Endodermal cell (in vitro differentiated cells): ENCODE results near the gene PARP15. TPM values are rescaled to one million over a fixed set of nuclear protein-coding genes. Genes with fewer than 3 reads are reported as not detected.

Experiments
- DNase-seq: peaks from one replicate; pipeline ENCODE4 v3.0.0-alpha.2; 2017
- H3K27ac ChIP-seq: 2 replicates; pipeline ENCODE4 v1.5.1; 2013; ENCODE audit warnings: mild to moderate bottlenecking, low read depth, low read length, moderate library complexity
- H3K27me3 ChIP-seq: 2 replicates; pipeline ENCODE4 v1.6.1; 2013; ENCODE audit warnings: mild to moderate bottlenecking, low read length, moderate library complexity; ENCODE audit not compliant: insufficient read depth, control insufficient read depth, poor library complexity, severe bottlenecking
- H3K36me3 ChIP-seq: 2 replicates; pipeline ENCODE4 v1.7.0; 2013; ENCODE audit warnings: mild to moderate bottlenecking, low read length, moderate library complexity; ENCODE audit not compliant: control insufficient read depth, insufficient read depth
- H3K4me1 ChIP-seq: one replicate; pipeline ENCODE4 v1.7.0; 2013; ENCODE audit warnings: low read length; ENCODE audit not compliant: control insufficient read depth, insufficient read depth
- H3K4me3 ChIP-seq: 2 replicates; pipeline ENCODE4 v1.5.1; 2013; ENCODE audit warnings: mild to moderate bottlenecking, low read length, moderate library complexity
- H3K9ac ChIP-seq: 2 replicates; pipeline ENCODE4 v1.6.1; 2013; ENCODE audit warnings: mild to moderate bottlenecking, low read length, moderate library complexity; ENCODE audit not compliant: poor library complexity, severe bottlenecking; ENCODE audit errors: extremely low read depth
- H3K9me3 ChIP-seq: 2 replicates; pipeline ENCODE4 v1.6.1; 2013; ENCODE audit warnings: mild to moderate bottlenecking, low read length, moderate library complexity; ENCODE audit not compliant: control insufficient read depth
- H3K27ac Mint-ChIP-seq: 2 replicates; pipeline ENCODE4 v1.8.0; 2020; ENCODE audit warnings: mixed read lengths
- H3K27me3 Mint-ChIP-seq: 2 replicates; pipeline ENCODE4 v1.8.0; 2021; ENCODE audit warnings: mild to moderate bottlenecking, mixed read lengths; ENCODE audit not compliant: insufficient read depth
- H3K36me3 Mint-ChIP-seq: 2 replicates; pipeline ENCODE4 v1.8.0; 2020; ENCODE audit warnings: low read depth, mixed read lengths
- H3K4me1 Mint-ChIP-seq: 2 replicates; pipeline ENCODE4 v1.8.0; 2020; ENCODE audit warnings: mixed read lengths
- H3K4me3 Mint-ChIP-seq: 2 replicates; pipeline ENCODE4 v1.8.0; 2020; ENCODE audit warnings: mild to moderate bottlenecking, moderate library complexity, mixed read lengths
- H3K9me3 Mint-ChIP-seq: 2 replicates; pipeline ENCODE4 v1.8.0; 2020; ENCODE audit warnings: mild to moderate bottlenecking, mixed read lengths
- WGBS, 2 experiments: methylation state at CpG; one replicate each; pipeline versions ENCODE4 v1.1.5 to v1.1.7; 2013; ENCODE audit warnings: missing lambda C conversion rate in 2 of 2, mixed read lengths in 1 of 2; ENCODE audit not compliant: insufficient coverage in 1 of 2, insufficient read length in 1 of 2; 5-methylcytosine and 5-hydroxymethylcytosine counted together
- total RNA-seq, 2 donors: library from RNA; stranded (reverse); fragmentation: NEBNext Ultra II Directional in 1 of 2; extraction: Animal tissue kit (Norgen Biotek cat#: 25700) in 1 of 2; gene quantifications; 2 replicates in 1 of 2; 3 replicates in 1 of 2; pipeline ENCODE4 v1.2.1, GENCODE V29; 2021
- TF ChIP-seq, protein P1 (sequence below): fragments of 200-600 bp; sonication (generic); conservative IDR thresholded peaks from 2 replicates; pipeline ENCODE4 v1.5.0; 2021; ENCODE audit warnings: antibody characterized with exemption, mild to moderate bottlenecking

The PARP15 gene
- total RNA-seq, 2 donors from 2014 or later = 0.18 to 0.44 TPM

DNA sequence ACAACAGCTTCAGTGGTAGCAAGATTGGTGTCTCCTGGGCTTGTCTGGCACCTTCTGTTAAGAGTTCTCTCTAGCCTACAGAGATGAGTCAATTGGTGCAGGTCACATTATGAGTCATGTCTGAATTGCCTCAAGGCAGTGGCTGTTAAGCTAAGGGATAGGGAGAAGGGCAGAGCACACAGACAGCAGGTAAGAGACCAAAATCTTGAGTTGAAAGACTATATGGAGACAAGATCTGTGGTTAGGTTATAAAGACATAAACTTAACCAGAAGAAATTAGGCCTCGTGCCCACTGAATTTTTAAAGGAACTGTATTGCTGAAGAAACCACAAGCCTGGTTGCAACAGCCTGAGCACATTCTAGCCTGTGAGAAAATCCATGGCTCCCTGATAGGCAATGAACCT lies 43.5 kb upstream of the PARP15 start:
- H3K4me1 Mint-ChIP-seq = peaks cover 21% of the 10 kb centered on the region
- H3K27ac Mint-ChIP-seq = no peak overlapping the region

DNA sequence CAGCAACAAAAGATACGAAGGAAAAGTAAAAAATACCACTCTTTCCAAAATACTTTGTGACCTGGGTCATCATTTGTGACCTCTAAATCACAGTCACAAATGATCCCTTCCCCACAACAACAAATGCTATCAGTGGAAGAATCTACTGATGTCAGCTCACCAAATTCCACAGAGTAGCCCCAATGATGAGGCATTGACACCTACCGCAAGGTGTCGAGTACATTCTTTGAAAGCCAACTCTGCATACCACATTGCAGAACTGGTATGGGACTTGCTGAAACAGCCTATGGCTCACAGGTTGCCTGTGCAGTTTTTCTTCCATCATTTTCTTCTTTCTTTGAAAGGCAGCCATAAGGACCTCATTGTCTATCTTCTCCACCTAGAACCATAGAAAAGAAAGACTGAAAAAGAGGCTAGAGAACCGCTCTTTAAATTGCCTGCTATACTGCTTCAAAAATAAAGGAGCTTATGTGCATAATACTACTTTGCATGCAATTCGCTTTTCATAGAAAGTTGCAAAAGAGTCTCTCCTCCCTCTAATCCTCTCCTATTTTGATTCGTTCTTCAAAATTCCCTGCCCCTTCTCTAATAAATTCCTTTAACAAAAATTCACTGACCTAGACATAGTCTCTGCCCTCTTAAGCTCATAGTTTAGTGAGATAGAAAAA lies 41.4 kb upstream of the PARP15 start:
- Histone ChIP-seq H3K9me3 (no peaks in the 10 kb centered on the region), H3K9ac (no peak overlapping the region), H3K4me1 (peaks cover 8% of the 10 kb centered on the region), H3K27me3 (no peaks in the 10 kb centered on the region), H3K4me3 (no peak overlapping the region), H3K36me3 (no peaks in the 10 kb centered on the region), H3K27ac (no peak overlapping the region)
- Mint-ChIP-seq H3K4me3 (no peak overlapping the region), H3K4me1 (peaks cover 21% of the 10 kb centered on the region), H3K27ac (peak overlapping the region; percentile 20), H3K9me3 (no peaks in the 10 kb centered on the region), H3K27me3 (no peaks in the 10 kb centered on the region), H3K36me3 (no peaks in the 10 kb centered on the region)
- WGBS, 2 experiments = 67 to 70% methylated on average over 6 of the region's 6 CpGs
- peak; percentile 79 for DNase-seq
- TF ChIP-seq, protein P1, sequence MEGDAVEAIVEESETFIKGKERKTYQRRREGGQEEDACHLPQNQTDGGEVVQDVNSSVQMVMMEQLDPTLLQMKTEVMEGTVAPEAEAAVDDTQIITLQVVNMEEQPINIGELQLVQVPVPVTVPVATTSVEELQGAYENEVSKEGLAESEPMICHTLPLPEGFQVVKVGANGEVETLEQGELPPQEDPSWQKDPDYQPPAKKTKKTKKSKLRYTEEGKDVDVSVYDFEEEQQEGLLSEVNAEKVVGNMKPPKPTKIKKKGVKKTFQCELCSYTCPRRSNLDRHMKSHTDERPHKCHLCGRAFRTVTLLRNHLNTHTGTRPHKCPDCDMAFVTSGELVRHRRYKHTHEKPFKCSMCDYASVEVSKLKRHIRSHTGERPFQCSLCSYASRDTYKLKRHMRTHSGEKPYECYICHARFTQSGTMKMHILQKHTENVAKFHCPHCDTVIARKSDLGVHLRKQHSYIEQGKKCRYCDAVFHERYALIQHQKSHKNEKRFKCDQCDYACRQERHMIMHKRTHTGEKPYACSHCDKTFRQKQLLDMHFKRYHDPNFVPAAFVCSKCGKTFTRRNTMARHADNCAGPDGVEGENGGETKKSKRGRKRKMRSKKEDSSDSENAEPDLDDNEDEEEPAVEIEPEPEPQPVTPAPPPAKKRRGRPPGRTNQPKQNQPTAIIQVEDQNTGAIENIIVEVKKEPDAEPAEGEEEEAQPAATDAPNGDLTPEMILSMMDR = no peak

More for the DNA sequence above, 43.5 kb upstream of the PARP15 start:
- no peaks in the 10 kb centered on the region for H3K9me3 ChIP-seq
- TF ChIP-seq, protein P1 = no peak
- H3K4me1 ChIP-seq = peaks cover 8% of the 10 kb centered on the region
- no peaks in the 10 kb centered on the region for H3K9me3 Mint-ChIP-seq
- H3K27me3 Mint-ChIP-seq = no peaks in the 10 kb centered on the region
- 86 to 88% methylated on average over 1 of the region's 1 CpG for WGBS, 2 experiments
- H3K4me3 Mint-ChIP-seq = no peak overlapping the region
- H3K36me3 ChIP-seq = no peaks in the 10 kb centered on the region
- H3K27me3 ChIP-seq = no peaks in the 10 kb centered on the region
- DNase-seq = peak; percentile 61
- no peak overlapping the region for H3K9ac ChIP-seq
- H3K4me3 ChIP-seq = no peak overlapping the region
- H3K36me3 Mint-ChIP-seq = no peaks in the 10 kb centered on the region
- H3K27ac ChIP-seq = no peak overlapping the region

DNA sequence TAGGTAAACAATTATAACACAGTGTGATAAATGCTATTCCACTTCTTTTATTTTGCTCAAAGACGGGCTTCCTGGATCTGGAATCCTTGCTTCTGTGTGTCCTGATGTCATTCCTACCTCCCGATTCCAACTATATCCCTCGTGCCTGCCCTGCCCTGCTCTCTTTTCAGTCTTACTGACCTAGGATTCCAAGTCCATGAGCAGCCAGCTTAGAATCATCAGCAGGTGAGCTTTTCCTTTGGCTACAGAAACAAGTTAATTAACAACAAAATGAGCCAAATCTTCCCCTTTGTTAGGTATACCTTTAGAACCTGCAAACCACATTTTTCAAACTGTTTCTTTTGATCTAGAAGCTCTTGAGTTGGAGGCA lies 40.8 kb upstream of the PARP15 start:
- Histone ChIP-seq H3K9me3 (no peaks in the 10 kb centered on the region), H3K4me1 (peaks cover 8% of the 10 kb centered on the region), H3K36me3 (no peaks in the 10 kb centered on the region), H3K4me3 (no peak overlapping the region), H3K27ac (no peak overlapping the region), H3K27me3 (no peaks in the 10 kb centered on the region), H3K9ac (no peak overlapping the region)
- Mint-ChIP-seq H3K27me3 (no peaks in the 10 kb centered on the region), H3K9me3 (no peaks in the 10 kb centered on the region), H3K36me3 (no peaks in the 10 kb centered on the region), H3K4me1 (peaks cover 21% of the 10 kb centered on the region), H3K4me3 (no peak overlapping the region), H3K27ac (peak overlapping the region; percentile 20)
- TF ChIP-seq, protein P1 = no peak
- WGBS, 2 experiments = 53 to 62% methylated on average over 1 to 3 of the region's 3 CpGs
- DNase-seq = peak; percentile 60
